Ovary (tissue), 3 donors: ENCODE measurements around the gene ATP13A3.

Source experiments
- CTCF ChIP-seq, 3 donors: fragments of 450-650 bp in 2 of 3; fragments of 200-600 bp in 1 of 3; IDR thresholded peaks; one replicate each; pipeline versions ENCODE4 v1.5.1 to v1.8.0; 2016 to 2022; ENCODE audit warnings: antibody characterized with exemption in 3 of 3, mild to moderate bottlenecking in 1 of 3
- POLR2A ChIP-seq: fragments of 450-650 bp; IDR thresholded peaks from one replicate; pipeline ENCODE4 v1.6.1; 2017; ENCODE audit warnings: antibody characterized with exemption, mild to moderate bottlenecking, moderate library complexity
- donor health status: DM: no; HTN: no; CAD: no.

DNA sequence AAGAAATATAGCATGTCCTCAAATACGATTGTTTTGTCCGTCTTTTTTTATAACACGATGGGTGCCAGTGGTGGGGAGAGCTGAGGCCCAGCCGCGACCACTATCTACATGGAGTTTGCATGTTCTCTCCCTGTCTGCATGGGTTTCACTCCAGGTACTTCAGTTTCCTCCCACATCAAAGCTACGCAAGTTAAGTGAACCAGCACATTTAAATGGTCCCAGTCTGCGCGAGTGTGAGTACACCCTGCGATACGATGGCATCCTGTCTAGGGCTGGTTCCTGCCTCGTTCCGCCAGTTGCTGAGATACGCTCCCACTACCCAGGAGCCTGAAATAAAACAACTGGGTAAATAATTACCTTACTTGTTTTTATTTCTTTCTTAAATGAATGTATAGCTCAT lies 40.6 kb downstream of the ATP13A3 start:
- TF ChIP-seq CTCF (IDR thresholded peaks at IDR 0.05) (no peak), POLR2A (no peak)
